Esophagus (tissue), 2 donors: Measurements from ENCODE around the gene RAB22A. TPM values are rescaled to one million over a fixed set of nuclear protein-coding genes. Genes with fewer than 3 reads are reported as not detected.
A peak's percentile ranks its signal among the peaks of the same experiment; 100 is the strongest.

Experiments
- H3K27ac ChIP-seq, 2 donors: one replicate each; pipeline ENCODE4 v1.5.1; 2013; ENCODE audit warnings: low read depth in 2 of 2, mild to moderate bottlenecking in 2 of 2, inconsistent platforms in 1 of 2, low read length in 1 of 2, moderate library complexity in 1 of 2
- H3K27me3 ChIP-seq, 2 donors: one replicate each; pipeline ENCODE4 v1.6.1; 2013; ENCODE audit warnings: low read length in 2 of 2, control low read depth in 1 of 2, mild to moderate bottlenecking in 1 of 2; ENCODE audit not compliant: insufficient read depth in 2 of 2, control insufficient read depth in 1 of 2
- H3K36me3 ChIP-seq, 2 donors: one replicate each; pipeline ENCODE4 v1.6.1; 2013; ENCODE audit warnings: low read length in 1 of 2; ENCODE audit not compliant: control insufficient read depth in 2 of 2, insufficient read depth in 2 of 2
- H3K4me1 ChIP-seq, 2 donors: one replicate each; pipeline ENCODE4 v1.6.1; 2013; ENCODE audit warnings: low read length in 1 of 2; ENCODE audit not compliant: control insufficient read depth in 2 of 2, insufficient read depth in 2 of 2
- H3K4me3 ChIP-seq, 2 donors: one replicate each; pipeline ENCODE4 v1.5.1; 2013; ENCODE audit warnings: low read length in 2 of 2, mild to moderate bottlenecking in 2 of 2, low read depth in 1 of 2, moderate library complexity in 1 of 2
- H3K9me3 ChIP-seq, 2 donors: one replicate each; pipeline ENCODE4 v1.6.1; 2013; ENCODE audit warnings: mild to moderate bottlenecking in 2 of 2, low read depth in 1 of 2, low read length in 1 of 2, moderate library complexity in 1 of 2; ENCODE audit not compliant: control insufficient read depth in 2 of 2, insufficient read depth in 1 of 2
- WGBS, 2 donors: extraction: QIAGEN DNeasy Blood & Tissue Kit; methylation state at CpG; one replicate each; pipeline ENCODE4 v1.1.7; 2013; 5-methylcytosine and 5-hydroxymethylcytosine counted together
- polyA plus RNA-seq, 2 donors: library from polyadenylated mRNA; stranded (reverse); fragments of 200-250 nt; gene quantifications; one replicate each; pipeline ENCODE4 v1.2.3, GENCODE V29; 2013
- donor health status: healthy with polysubstance abuse.
- donor health status: Bipolar disorder and iron deficiency.

Gene RAB22A, protein sequence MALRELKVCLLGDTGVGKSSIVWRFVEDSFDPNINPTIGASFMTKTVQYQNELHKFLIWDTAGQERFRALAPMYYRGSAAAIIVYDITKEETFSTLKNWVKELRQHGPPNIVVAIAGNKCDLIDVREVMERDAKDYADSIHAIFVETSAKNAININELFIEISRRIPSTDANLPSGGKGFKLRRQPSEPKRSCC
- 1 to 10 TPM; 9.4 to 9.7 TPM for polyA plus RNA-seq

- no peaks in the 10 kb centered on the region for H3K27me3 ChIP-seq
- no peaks in the 10 kb centered on the region for H3K9me3 ChIP-seq
- peaks cover 0 to 2% of the 10 kb centered on the region in 2 donors for H3K4me1 ChIP-seq
- 0% methylated on average over 53 to 73 of the region's 73 CpGs for WGBS, 2 donors
- peak within 1 kb of the TSS; percentile 74 to 94 for H3K4me3 ChIP-seq
- peak within 1 kb of the TSS; percentile 69 to 89 for H3K27ac ChIP-seq
- peaks cover 0 to 6% of the 10 kb centered on the region in 2 donors for H3K36me3 ChIP-seq
These were observed at the start of gene RAB22A for GRCh38 chr20:58309591-58310290. Gene RAB22A (plus strand): TSS chr20:58309715. CDS start chr20:58309977, 262 bp downstream.

GRCh38 chr20:58260006-58260405 lies 49.5 kb upstream of the RAB22A start:
- 81 to 84% methylated on average over 5 of the region's 5 CpGs for WGBS, 2 donors
- peaks cover 2 to 10% of the 10 kb centered on the region in 2 donors for H3K36me3 ChIP-seq

DNA sequence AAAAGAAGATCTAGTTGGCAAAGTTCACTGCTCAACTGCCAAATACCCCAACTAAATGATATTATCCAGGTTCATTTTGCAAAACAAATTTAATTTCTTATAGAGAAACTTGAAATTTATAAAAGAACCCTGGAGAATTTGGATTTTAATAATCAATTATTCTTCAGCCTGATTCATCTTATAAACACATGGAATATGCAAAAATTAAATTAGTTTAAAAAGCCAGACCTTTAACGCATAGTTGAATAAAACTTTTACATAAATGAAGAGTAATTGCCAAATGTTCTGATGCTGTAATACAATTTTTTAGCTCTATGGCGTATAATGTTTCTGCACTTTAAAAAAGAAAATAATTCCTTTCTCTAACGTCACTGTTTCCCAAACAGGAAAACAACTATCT lies 47.9 kb upstream of the RAB22A start:
- Histone ChIP-seq H3K9me3 (no peaks in the 10 kb centered on the region), H3K4me1 (no peaks in the 10 kb centered on the region), H3K4me3 (no peak overlapping the region), H3K27me3 (no peaks in the 10 kb centered on the region), H3K36me3 (peaks cover 2 to 17% of the 10 kb centered on the region in 2 donors), H3K27ac (no peak overlapping the region)
- WGBS, 2 donors, result 80 to 88% methylated on average over 3 of the region's 3 CpGs

More at GRCh38 chr20:58260006-58260405, 49.5 kb upstream of the RAB22A start:
- Histone ChIP-seq H3K9me3 (no peaks in the 10 kb centered on the region), H3K27me3 (no peaks in the 10 kb centered on the region), H3K27ac (no peak overlapping the region), H3K4me1 (no peaks in the 10 kb centered on the region), H3K4me3 (no peak overlapping the region)

- Histone ChIP-seq H3K36me3 (peaks cover 0 to 26% of the 10 kb centered on the region in 2 donors), H3K27ac (no peak overlapping the region), H3K4me1 (no peaks in the 10 kb centered on the region), H3K9me3 (no peaks in the 10 kb centered on the region), H3K27me3 (no peaks in the 10 kb centered on the region), H3K4me3 (no peak overlapping the region)
- WGBS, 2 donors, result 76 to 79% methylated on average over 6 of the region's 6 CpGs
These were observed 45.2 kb upstream of the RAB22A start for GRCh38 chr20:58264271-58264670.

DNA sequence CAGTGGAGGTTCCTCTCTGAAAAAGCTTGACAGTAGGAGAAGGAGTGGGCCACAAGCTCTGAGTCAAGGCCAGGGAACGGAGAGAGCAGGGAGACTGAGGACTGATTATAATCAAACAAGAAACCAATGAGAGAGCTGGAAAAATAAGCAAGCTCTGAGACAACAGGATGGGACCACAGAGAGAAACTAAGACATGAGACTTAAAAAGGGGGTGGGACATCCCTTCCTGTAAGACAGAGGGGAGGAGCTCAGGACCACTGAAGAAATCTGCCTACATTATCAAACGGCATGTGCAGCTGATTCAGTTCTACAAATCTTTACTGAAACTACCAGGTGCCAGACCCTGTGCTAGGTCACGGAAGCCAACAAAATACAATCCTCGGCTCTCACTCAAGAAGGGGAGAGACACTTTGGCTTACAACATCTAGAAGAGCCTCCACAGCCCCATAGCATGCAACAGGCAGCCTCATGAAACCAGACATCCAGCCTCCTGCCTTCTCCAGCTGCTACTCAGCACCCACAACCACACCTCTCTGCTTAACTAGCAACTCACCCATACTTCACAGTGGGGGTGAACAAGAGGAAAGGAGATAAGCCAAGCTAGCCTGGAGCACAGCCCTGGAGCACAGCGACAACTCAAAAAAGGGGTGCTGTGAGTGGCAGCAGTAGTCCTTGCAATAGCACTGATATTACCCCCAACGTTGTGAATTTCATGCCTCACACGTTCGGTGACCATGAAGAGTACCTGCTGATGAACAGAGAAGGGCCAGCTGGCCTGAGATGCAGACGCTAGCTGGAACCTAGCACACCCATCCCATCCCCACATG lies 41.9 kb upstream of the RAB22A start:
- H3K36me3 ChIP-seq, result peaks cover 0 to 22% of the 10 kb centered on the region in 2 donors
- H3K27me3 ChIP-seq, result no peaks in the 10 kb centered on the region
- H3K9me3 ChIP-seq, result no peaks in the 10 kb centered on the region
- H3K4me3 ChIP-seq, result no peak overlapping the region
- no peak overlapping the region for H3K27ac ChIP-seq
- 81 to 87% methylated on average over 9 of the region's 9 CpGs for WGBS, 2 donors
- no peaks in the 10 kb centered on the region for H3K4me1 ChIP-seq

- H3K27ac ChIP-seq, result no peak overlapping the region
- no peaks in the 10 kb centered on the region for H3K9me3 ChIP-seq
- 83 to 84% methylated on average over 7 of the region's 7 CpGs for WGBS, 2 donors
- H3K4me3 ChIP-seq, result no peak overlapping the region
- no peaks in the 10 kb centered on the region for H3K27me3 ChIP-seq
- H3K36me3 ChIP-seq, result peaks cover 0 to 25% of the 10 kb centered on the region in 2 donors
- H3K4me1 ChIP-seq, result no peaks in the 10 kb centered on the region
These were observed 41.1 kb upstream of the RAB22A start for GRCh38 chr20:58268421-58268821.

DNA sequence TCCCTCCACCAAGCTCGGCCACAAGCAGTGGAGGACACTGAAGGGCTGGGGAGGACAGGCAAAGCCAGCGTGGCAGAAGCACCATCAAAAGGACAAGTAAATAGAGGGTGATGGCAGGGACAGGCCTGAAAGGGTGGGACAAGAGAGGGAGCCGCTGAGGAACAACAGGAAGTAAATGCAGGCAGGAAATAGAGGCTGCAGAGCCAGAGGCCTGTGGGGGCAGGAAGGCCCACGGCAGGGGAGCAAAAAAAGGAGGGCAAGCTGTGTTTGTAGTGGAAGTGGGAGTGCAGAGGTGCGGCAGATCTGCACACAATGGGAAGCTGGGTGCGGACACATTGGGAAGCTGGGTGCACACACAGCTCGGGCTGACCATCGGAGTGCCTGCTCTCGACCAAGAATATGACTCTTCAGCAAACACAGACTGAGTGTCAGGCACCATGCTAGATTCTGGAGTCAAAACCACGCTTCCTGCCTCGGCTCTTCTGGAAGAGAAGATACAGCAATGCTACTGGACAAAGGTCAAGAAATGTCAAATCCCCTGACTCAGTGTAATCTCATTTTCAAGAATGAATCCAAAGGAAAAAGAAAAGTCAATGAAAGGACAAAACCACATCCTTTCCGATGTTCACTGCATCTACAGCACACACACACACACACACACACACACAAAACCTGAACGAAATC lies 40.4 kb upstream of the RAB22A start:
- Histone ChIP-seq H3K27me3 (no peaks in the 10 kb centered on the region), H3K36me3 (peaks cover 0 to 25% of the 10 kb centered on the region in 2 donors), H3K9me3 (no peaks in the 10 kb centered on the region), H3K4me3 (no peak overlapping the region), H3K27ac (no peak overlapping the region), H3K4me1 (no peaks in the 10 kb centered on the region)
- 81% methylated on average over 13 of the region's 13 CpGs for WGBS, 2 donors

- no peak overlapping the region for H3K4me3 ChIP-seq
- H3K4me1 ChIP-seq, result no peaks in the 10 kb centered on the region
- H3K36me3 ChIP-seq, result peaks cover 0 to 13% of the 10 kb centered on the region in 2 donors
- H3K27me3 ChIP-seq, result no peaks in the 10 kb centered on the region
- H3K9me3 ChIP-seq, result no peaks in the 10 kb centered on the region
- 85% methylated on average over 9 of the region's 9 CpGs for WGBS, 2 donors
- no peak overlapping the region for H3K27ac ChIP-seq
These were observed 37.7 kb upstream of the RAB22A start for GRCh38 chr20:58271606-58272351.

DNA sequence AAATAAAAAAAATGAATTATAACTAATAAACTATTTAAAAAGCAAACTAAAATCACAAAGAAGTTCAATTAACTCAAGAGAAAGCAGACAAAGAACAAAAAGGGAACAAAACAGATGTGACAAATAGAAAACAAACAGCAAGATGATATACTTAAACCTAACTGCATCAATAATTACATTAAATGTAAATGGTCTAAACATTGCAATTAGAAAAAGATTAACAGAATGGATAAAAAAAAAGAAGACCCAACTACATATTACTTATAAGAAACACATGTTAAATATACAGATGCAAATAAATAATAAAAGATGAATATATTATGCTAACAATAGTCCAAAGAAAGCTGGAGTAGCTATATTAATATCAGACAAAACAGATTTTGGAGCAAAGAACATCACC lies 35.1 kb upstream of the RAB22A start:
- Histone ChIP-seq H3K9me3 (no peaks in the 10 kb centered on the region), H3K4me3 (no peak overlapping the region), H3K4me1 (no peaks in the 10 kb centered on the region), H3K27me3 (no peaks in the 10 kb centered on the region), H3K36me3 (peaks cover 0 to 3% of the 10 kb centered on the region in 2 donors), H3K27ac (no peak overlapping the region)
